Progenitor cell of endocrine pancreas (in vitro differentiated cells): ENCODE data around the gene CHAF1B. TPM values are rescaled to one million over a fixed set of nuclear protein-coding genes. Genes with fewer than 3 reads are reported as not detected.

Source experiments
- DNase-seq: peaks from one replicate; pipeline ENCODE4 v3.0.0; 2021; ENCODE audit warnings: low spot score; ENCODE audit not compliant: unreplicated experiment
- H3K27ac Mint-ChIP-seq: 2 replicates; pipeline ENCODE4 v1.8.0; 2021; ENCODE audit warnings: mild to moderate bottlenecking, moderate library complexity, mixed read lengths
- H3K27me3 Mint-ChIP-seq: 2 replicates; pipeline ENCODE4 v1.8.0; 2021; ENCODE audit warnings: mixed read lengths
- H3K36me3 Mint-ChIP-seq: 2 replicates; pipeline ENCODE4 v1.8.0; 2022; ENCODE audit warnings: mixed read lengths; ENCODE audit not compliant: insufficient read depth
- H3K4me1 Mint-ChIP-seq: 2 replicates; pipeline ENCODE4 v1.8.0; 2021; ENCODE audit warnings: low read depth, mixed read lengths
- H3K4me3 Mint-ChIP-seq: 2 replicates; pipeline ENCODE4 v1.8.0; 2021; ENCODE audit warnings: low read depth, mild to moderate bottlenecking, moderate library complexity, mixed read lengths
- H3K9me3 Mint-ChIP-seq: 2 replicates; pipeline ENCODE4 v1.8.0; 2021; ENCODE audit warnings: low read depth, mixed read lengths
- total RNA-seq: library from RNA; stranded (reverse); gene quantifications from 2 replicates; pipeline ENCODE4 v1.2.1, GENCODE V29; 2021
- TF ChIP-seq, protein P1 (sequence below): fragments of 200-600 bp; sonication (generic); IDR thresholded peaks from one replicate; pipeline ENCODE4 v1.5.0; 2021; ENCODE audit warnings: antibody characterized with exemption, mild to moderate bottlenecking; ENCODE audit not compliant: unreplicated experiment

The CHAF1B gene
- total RNA-seq, 1 donor from 2014 or later = 9.1 TPM

DNA sequence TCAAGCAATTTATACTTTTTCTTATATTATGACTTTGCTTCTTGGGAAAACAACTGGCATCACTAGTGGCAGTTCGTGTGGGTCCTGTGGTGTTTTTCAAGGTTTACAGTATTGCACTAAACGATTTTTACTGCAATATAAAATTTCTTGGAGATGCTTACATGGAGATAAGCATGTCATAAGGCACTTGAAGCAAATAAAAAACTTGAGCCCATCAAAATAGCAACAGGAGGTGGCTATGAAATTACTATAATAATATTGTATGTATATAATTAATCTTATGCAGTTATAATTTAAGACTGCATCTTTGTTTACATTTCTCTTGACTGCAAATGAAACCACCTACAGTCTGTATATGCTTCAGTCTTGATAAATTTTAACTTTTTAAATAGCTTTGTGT, 29.3 kb upstream of the CHAF1B start:
- peaks cover 33% of the 10 kb centered on the region for H3K36me3 Mint-ChIP-seq
- H3K27me3 Mint-ChIP-seq = no peaks in the 10 kb centered on the region
- H3K27ac Mint-ChIP-seq = no peak overlapping the region

DNA sequence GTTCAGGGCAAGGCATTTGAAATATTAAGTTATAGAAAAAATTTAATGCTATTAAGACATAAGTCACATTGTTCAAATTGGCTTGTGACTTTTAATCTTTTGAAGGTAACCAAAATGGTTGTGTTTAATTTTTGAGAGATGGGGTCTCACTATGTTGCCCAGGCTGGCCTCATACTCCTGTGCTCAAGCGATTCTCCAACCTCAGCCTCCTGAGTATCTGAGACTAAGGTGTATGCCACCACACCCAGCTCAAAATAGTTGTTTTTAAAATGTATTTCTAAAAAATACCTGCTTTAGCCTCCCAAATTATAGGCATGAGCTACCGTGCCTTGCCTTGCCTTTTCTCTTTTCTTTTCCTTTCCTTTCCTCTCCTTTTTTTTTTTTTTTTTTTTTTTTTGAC, 26.0 kb upstream of the CHAF1B start:
- Mint-ChIP-seq H3K27ac (no peak overlapping the region), H3K36me3 (peaks cover 34% of the 10 kb centered on the region), H3K4me1 (no peaks in the 10 kb centered on the region), H3K9me3 (no peaks in the 10 kb centered on the region), H3K27me3 (no peaks in the 10 kb centered on the region), H3K4me3 (no peak overlapping the region)
- TF ChIP-seq, protein P1, sequence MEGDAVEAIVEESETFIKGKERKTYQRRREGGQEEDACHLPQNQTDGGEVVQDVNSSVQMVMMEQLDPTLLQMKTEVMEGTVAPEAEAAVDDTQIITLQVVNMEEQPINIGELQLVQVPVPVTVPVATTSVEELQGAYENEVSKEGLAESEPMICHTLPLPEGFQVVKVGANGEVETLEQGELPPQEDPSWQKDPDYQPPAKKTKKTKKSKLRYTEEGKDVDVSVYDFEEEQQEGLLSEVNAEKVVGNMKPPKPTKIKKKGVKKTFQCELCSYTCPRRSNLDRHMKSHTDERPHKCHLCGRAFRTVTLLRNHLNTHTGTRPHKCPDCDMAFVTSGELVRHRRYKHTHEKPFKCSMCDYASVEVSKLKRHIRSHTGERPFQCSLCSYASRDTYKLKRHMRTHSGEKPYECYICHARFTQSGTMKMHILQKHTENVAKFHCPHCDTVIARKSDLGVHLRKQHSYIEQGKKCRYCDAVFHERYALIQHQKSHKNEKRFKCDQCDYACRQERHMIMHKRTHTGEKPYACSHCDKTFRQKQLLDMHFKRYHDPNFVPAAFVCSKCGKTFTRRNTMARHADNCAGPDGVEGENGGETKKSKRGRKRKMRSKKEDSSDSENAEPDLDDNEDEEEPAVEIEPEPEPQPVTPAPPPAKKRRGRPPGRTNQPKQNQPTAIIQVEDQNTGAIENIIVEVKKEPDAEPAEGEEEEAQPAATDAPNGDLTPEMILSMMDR = no peak
- no peak for DNase-seq

More for the DNA sequence above, 29.3 kb upstream of the CHAF1B start:
- Mint-ChIP-seq H3K4me3 (no peak overlapping the region), H3K9me3 (no peaks in the 10 kb centered on the region), H3K4me1 (no peaks in the 10 kb centered on the region)
- TF ChIP-seq, protein P1 = no peak
- DNase-seq = no peak

DNA sequence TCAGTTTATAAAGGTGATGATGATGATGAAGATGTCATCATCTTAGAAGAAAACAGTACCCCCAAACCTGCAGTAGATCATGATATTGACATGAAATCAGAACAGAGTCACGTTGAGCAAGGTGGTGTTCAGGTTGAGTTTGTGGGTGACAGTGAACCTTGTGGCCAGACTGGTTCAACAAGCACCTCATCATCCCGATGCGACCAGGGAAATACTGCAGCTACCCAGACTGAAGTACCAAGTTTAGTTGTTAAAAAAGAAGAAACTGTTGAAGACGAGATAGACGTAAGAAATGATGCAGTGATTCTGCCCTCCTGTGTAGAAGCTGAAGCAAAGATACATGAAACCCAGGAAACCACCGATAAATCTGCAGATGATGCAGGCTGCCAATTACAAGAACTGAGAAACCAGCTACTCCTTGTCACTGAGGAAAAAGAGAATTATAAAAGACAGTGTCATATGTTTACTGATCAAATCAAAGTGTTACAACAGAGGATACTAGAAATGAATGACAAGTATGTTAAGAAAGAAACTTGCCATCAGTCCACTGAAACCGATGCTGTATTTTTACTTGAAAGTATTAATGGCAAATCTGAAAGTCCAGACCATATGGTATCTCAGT, 16.0 kb upstream of the CHAF1B start:
- H3K36me3 Mint-ChIP-seq = peaks cover 36% of the 10 kb centered on the region
- H3K27me3 Mint-ChIP-seq = no peaks in the 10 kb centered on the region
- no peaks in the 10 kb centered on the region for H3K9me3 Mint-ChIP-seq
- no peak for DNase-seq
- no peaks in the 10 kb centered on the region for H3K4me1 Mint-ChIP-seq
- H3K4me3 Mint-ChIP-seq = no peak overlapping the region
- TF ChIP-seq, protein P1 = no peak
- no peak overlapping the region for H3K27ac Mint-ChIP-seq

DNA sequence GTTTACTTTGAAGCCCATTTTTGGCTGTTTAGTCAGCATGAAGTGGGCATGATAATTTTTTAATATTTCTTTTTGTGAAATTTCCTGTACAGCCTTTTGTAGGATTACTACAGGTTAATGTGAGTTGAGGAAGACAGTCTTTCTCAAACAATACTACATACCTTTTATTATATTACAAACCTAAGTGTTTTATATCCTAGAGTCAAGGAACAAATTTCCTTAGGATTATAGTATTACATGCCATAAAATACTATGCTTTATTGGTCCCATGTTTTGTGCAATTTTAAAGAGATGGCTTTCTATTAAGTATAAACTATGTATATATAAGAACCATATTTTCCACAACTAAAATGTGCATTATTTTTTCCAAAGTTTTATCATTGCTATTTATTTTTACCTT, 9.2 kb upstream of the CHAF1B start:
- no peak overlapping the region for H3K27ac Mint-ChIP-seq
- no peaks in the 10 kb centered on the region for H3K9me3 Mint-ChIP-seq
- H3K4me3 Mint-ChIP-seq = no peak overlapping the region
- H3K27me3 Mint-ChIP-seq = no peaks in the 10 kb centered on the region
- H3K36me3 Mint-ChIP-seq = peaks cover 24% of the 10 kb centered on the region
- peaks cover 1% of the 10 kb centered on the region for H3K4me1 Mint-ChIP-seq
- TF ChIP-seq, protein P1 = no peak
- DNase-seq = no peak

DNA sequence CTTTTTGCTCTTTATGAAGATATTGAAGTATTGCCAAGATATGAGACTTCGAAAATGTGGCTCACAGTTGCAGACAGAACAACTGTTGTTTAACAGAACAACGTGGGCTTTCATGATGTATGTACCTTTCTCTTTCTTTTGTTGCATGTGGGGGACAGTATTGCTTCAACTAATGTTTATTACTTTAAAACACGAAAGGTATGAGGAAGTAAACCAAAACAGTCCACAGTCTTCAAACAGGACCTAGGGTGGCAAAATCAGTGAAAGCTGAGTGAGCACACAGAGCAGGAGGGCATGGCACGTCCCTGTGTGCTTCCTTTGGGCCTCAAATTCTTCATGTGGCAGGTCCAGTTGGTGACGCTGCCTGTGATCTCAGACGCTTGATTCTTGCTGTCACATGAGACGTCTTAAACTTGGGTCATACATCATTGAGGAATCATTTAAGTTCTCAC, 7.8 kb upstream of the CHAF1B start:
- TF ChIP-seq, protein P1 = no peak
- no peaks in the 10 kb centered on the region for H3K27me3 Mint-ChIP-seq
- H3K9me3 Mint-ChIP-seq = no peaks in the 10 kb centered on the region
- H3K27ac Mint-ChIP-seq = no peak overlapping the region
- no peak for DNase-seq
- peaks cover 18% of the 10 kb centered on the region for H3K36me3 Mint-ChIP-seq
- no peak overlapping the region for H3K4me3 Mint-ChIP-seq
- H3K4me1 Mint-ChIP-seq = peaks cover 5% of the 10 kb centered on the region
